Liver (tissue), 9 donors: Measurements from ENCODE around the gene ANKMY1. TPM values are rescaled to one million over a fixed set of nuclear protein-coding genes. Genes with fewer than 3 reads are reported as not detected.

Experiments
- DNase-seq: peaks from one replicate; pipeline ENCODE4 v3.0.0-alpha.2; 2017; ENCODE audit warnings: low spot score
- H3K27ac ChIP-seq, 2 donors: one replicate each; pipeline ENCODE4 v1.7.0; 2013; ENCODE audit warnings: inconsistent platforms in 2 of 2, low read length in 2 of 2, control low read depth in 1 of 2, low read depth in 1 of 2, mild to moderate bottlenecking in 1 of 2
- H3K27me3 ChIP-seq, 4 donors: one replicate each; pipeline versions ENCODE4 v1.6.1 to v1.7.0; 2013; ENCODE audit warnings: low read length in 3 of 4, inconsistent platforms in 1 of 4, mild to moderate bottlenecking in 1 of 4, moderate library complexity in 1 of 4; ENCODE audit not compliant: control insufficient read depth in 4 of 4, insufficient read depth in 4 of 4
- H3K36me3 ChIP-seq, 4 donors: one replicate each; pipeline versions ENCODE4 v1.6.1 to v1.7.0; 2013; ENCODE audit warnings: low read length in 3 of 4, mild to moderate bottlenecking in 3 of 4, low read depth in 1 of 4, moderate library complexity in 1 of 4; ENCODE audit not compliant: control insufficient read depth in 4 of 4, insufficient read depth in 3 of 4
- H3K4me1 ChIP-seq, 4 donors: one replicate each; pipeline versions ENCODE4 v1.6.1 to v1.7.0; 2013; ENCODE audit warnings: low read length in 3 of 4, mild to moderate bottlenecking in 3 of 4, moderate library complexity in 1 of 4; ENCODE audit not compliant: control insufficient read depth in 4 of 4, insufficient read depth in 4 of 4
- H3K4me3 ChIP-seq, 3 donors: one replicate each; pipeline versions ENCODE4 v1.6.1 to v1.7.0; 2013; ENCODE audit warnings: low read length in 3 of 3, control low read depth in 1 of 3, low read depth in 1 of 3, mild to moderate bottlenecking in 1 of 3
- H3K9ac ChIP-seq, 2 donors: one replicate each; pipeline ENCODE4 v1.7.0; 2013; ENCODE audit warnings: low read length in 2 of 2, mild to moderate bottlenecking in 2 of 2, moderate library complexity in 2 of 2, control low read depth in 1 of 2, low read depth in 1 of 2
- H3K9me3 ChIP-seq, 4 donors: one replicate each; pipeline versions ENCODE4 v1.6.1 to v1.7.0; 2013; ENCODE audit warnings: low read length in 3 of 4; ENCODE audit not compliant: control insufficient read depth in 4 of 4
- CTCF ChIP-seq: fragments of 150-350 bp; IDR thresholded peaks from 2 replicates; pipeline ENCODE4 v1.5.1; 2017; ENCODE audit warnings: improper control_type of control experiment, low read depth, low read length; ENCODE audit not compliant: missing input control
- EGR1 ChIP-seq, 2 donors: IDR thresholded peaks; 2 replicates each; pipeline ENCODE4 v1.6.1; 2016 to 2018; ENCODE audit warnings: antibody characterized with exemption in 2 of 2, low read depth in 2 of 2
- FOXA1 ChIP-seq: IDR thresholded peaks from 2 replicates; pipeline ENCODE4 v1.6.1; 2016; ENCODE audit warnings: antibody characterized with exemption
- FOXA2 ChIP-seq: IDR thresholded peaks from 2 replicates; pipeline ENCODE4 v1.6.1; 2016; ENCODE audit warnings: antibody characterized with exemption
- GABPA ChIP-seq, 2 donors: IDR thresholded peaks in 1 of 2; conservative IDR thresholded peaks in 1 of 2; 2 replicates each; pipeline ENCODE4 v1.6.1; 2016; ENCODE audit warnings: antibody characterized with exemption in 2 of 2, mild to moderate bottlenecking in 1 of 2, moderate library complexity in 1 of 2
- HNF4A ChIP-seq, 2 donors: conservative IDR thresholded peaks; 2 replicates each; pipeline ENCODE4 v1.6.1; 2016; ENCODE audit warnings: antibody characterized with exemption in 2 of 2, mild to moderate bottlenecking in 2 of 2
- HNF4G ChIP-seq: IDR thresholded peaks from 2 replicates; pipeline ENCODE4 v1.6.1; 2016; ENCODE audit warnings: antibody characterized with exemption
- JUND ChIP-seq, 2 donors: IDR thresholded peaks; 2 replicates each; pipeline ENCODE4 v1.6.1; 2016; ENCODE audit warnings: antibody characterized with exemption in 2 of 2
- MAX ChIP-seq: IDR thresholded peaks from 2 replicates; pipeline ENCODE4 v1.6.1; 2016; ENCODE audit warnings: antibody characterized with exemption
- NR2F2 ChIP-seq: IDR thresholded peaks from 2 replicates; pipeline ENCODE4 v1.6.1; 2016; ENCODE audit warnings: antibody characterized with exemption
- RAD21 ChIP-seq, 2 donors: IDR thresholded peaks; 2 replicates each; pipeline ENCODE4 v1.6.1; 2016; ENCODE audit warnings: antibody characterized with exemption in 2 of 2, mild to moderate bottlenecking in 2 of 2
- REST ChIP-seq: IDR thresholded peaks from 2 replicates; pipeline ENCODE4 v1.6.1; 2016; ENCODE audit warnings: antibody characterized with exemption, mild to moderate bottlenecking
- SP1 ChIP-seq: IDR thresholded peaks from 2 replicates; pipeline ENCODE4 v1.6.1; 2018; ENCODE audit warnings: antibody characterized with exemption, mild to moderate bottlenecking
- TAF1 ChIP-seq: conservative IDR thresholded peaks from 2 replicates; pipeline ENCODE4 v1.6.1; 2016; ENCODE audit warnings: antibody characterized with exemption, mild to moderate bottlenecking
- YY1 ChIP-seq: IDR thresholded peaks from 2 replicates; pipeline ENCODE4 v1.6.1; 2016; ENCODE audit warnings: antibody characterized with exemption, mild to moderate bottlenecking
- ZBTB33 ChIP-seq: IDR thresholded peaks from 2 replicates; pipeline ENCODE4 v1.6.1; 2016; ENCODE audit warnings: antibody characterized with exemption
- whole genome bisulfite sequencing: extraction: QIAGEN DNeasy Blood & Tissue Kit; methylation state at CpG from one replicate; pipeline ENCODE4 v1.1.7; 2013; 5-methylcytosine and 5-hydroxymethylcytosine counted together
- polyA plus RNA-seq, 2 donors: library from polyadenylated mRNA; stranded (reverse) in 1 of 2; unstranded in 1 of 2; fragments of 200-250 nt in 1 of 2; fragments of >200 nt in 1 of 2; fragmentation: Nextera tagmentation in 1 of 2; extraction: Ambion mirVana in 1 of 2; gene quantifications; one replicate each; pipeline versions ENCODE4 v1.2.1 to v1.2.3, GENCODE V29; 2013 to 2015
- total RNA-seq, 2 donors: library from RNA; depleted of rRNA; stranded (reverse); fragments of >200 nt; gene quantifications; one replicate each; pipeline ENCODE4 v1.2.3, GENCODE V29; 2014
- donor health status: healthy.
- donor health status: healthy.
- donor health status: healthy.
- donor health status: healthy.
- donor health status: healthy.

Gene ANKMY1
- total and polyA plus RNA-seq, 4 donors: 2.5 to 12.8 (median 4.2) TPM

- H3K9me3 ChIP-seq: no peaks in the 10 kb centered on the region
- no peak for TF ChIP-seq EGR1 (IDR thresholded peaks at IDR 0.05; ENCODE audit: low read depth in 2 of 2)
- no peak overlapping the region for H3K4me3 ChIP-seq
- no peak overlapping the region for H3K9ac ChIP-seq
- no peaks in the 10 kb centered on the region for H3K27me3 ChIP-seq
- H3K4me1 ChIP-seq: peaks cover 18 to 52% (median 39%) of the 10 kb centered on the region in 4 donors
- 85% methylated on average over 14 of the region's 14 CpGs for WGBS
- H3K36me3 ChIP-seq: peaks cover 0 to 6% (median 4%) of the 10 kb centered on the region in 4 donors
- no peak for DNase-seq
- no peak overlapping the region for H3K27ac ChIP-seq
Observed at GRCh38 chr2:240589375-240589774, 31.6 kb upstream of the ANKMY1 start.

GRCh38 chr2:240588669-240589068 lies 30.9 kb upstream of the ANKMY1 start:
- H3K9me3 ChIP-seq: no peaks in the 10 kb centered on the region
- no peaks in the 10 kb centered on the region for H3K27me3 ChIP-seq
- H3K4me3 ChIP-seq: no peak overlapping the region
- no peak overlapping the region for H3K27ac ChIP-seq
- no peak overlapping the region for H3K9ac ChIP-seq
- no peak for TF ChIP-seq REST
- peaks cover 18 to 53% (median 40%) of the 10 kb centered on the region in 4 donors for H3K4me1 ChIP-seq
- WGBS: 91% methylated on average over 4 of the region's 4 CpGs
- DNase-seq: no peak
- H3K36me3 ChIP-seq: peaks cover 0 to 6% (median 4%) of the 10 kb centered on the region in 4 donors

- DNase-seq: no peak
- peaks cover 18 to 53% (median 40%) of the 10 kb centered on the region in 4 donors for H3K4me1 ChIP-seq
- 93% methylated on average over 10 of the region's 10 CpGs for WGBS
- no peak for TF ChIP-seq MAX
- TF ChIP-seq GABPA (IDR thresholded peaks at IDR 0.05 in 1 of 2, conservative IDR thresholded peaks at IDR 0.05 in 1 of 2): no peak
- no peak for TF ChIP-seq FOXA1
- TF ChIP-seq JUND (IDR thresholded peaks at IDR 0.05): no peak
- TF ChIP-seq CTCF: no peak
- no peak for TF ChIP-seq HNF4A (conservative IDR thresholded peaks at IDR 0.05)
- no peak for TF ChIP-seq ZBTB33
- TF ChIP-seq REST: no peak
- no peak for TF ChIP-seq HNF4G
- no peak for TF ChIP-seq FOXA2
- no peak for TF ChIP-seq RAD21 (IDR thresholded peaks at IDR 0.05)
- no peak for TF ChIP-seq NR2F2
- no peak for TF ChIP-seq TAF1
- no peak for TF ChIP-seq EGR1 (IDR thresholded peaks at IDR 0.05; ENCODE audit: low read depth in 2 of 2)
- no peak for TF ChIP-seq YY1
- TF ChIP-seq SP1: no peak
Observed at GRCh38 chr2:240588006-240588655, 30.3 kb upstream of the ANKMY1 start.

More at GRCh38 chr2:240588006-240588655, 30.3 kb upstream of the ANKMY1 start:
- Histone ChIP-seq H3K27me3 (no peaks in the 10 kb centered on the region), H3K9ac (no peak overlapping the region), H3K9me3 (no peaks in the 10 kb centered on the region), H3K36me3 (peaks cover 0 to 6% (median 4%) of the 10 kb centered on the region in 4 donors), H3K4me3 (no peak overlapping the region), H3K27ac (no peak overlapping the region)
